CD4-positive, alpha-beta T cell (primary cell): ENCODE measurements around the gene TM2D3. TPM values are rescaled to one million over a fixed set of nuclear protein-coding genes. Genes with fewer than 3 reads are reported as not detected.

Source experiments
- ATAC-seq: fragments of 200-7000 bp; cut with Tn5 transposase; one replicate; pipeline ENCODE4 v1.10.0; 2022; ENCODE audit warnings: mild to moderate bottlenecking; ENCODE audit not compliant: poor library complexity
- CTCF ChIA-PET: fragments of 350-600 bp; sonication (Branson Sonifier 250); formaldehyde crosslinking; loops from one replicate; lab custom pipeline; 2021; ENCODE audit warnings: antibody characterized with exemption, inconsistent platforms; lab: Charles Lee
- POLR2A ChIA-PET: fragments of 350-600 bp; sonication (Branson Sonifier 250); formaldehyde crosslinking; loops from one replicate; lab custom pipeline; 2021; ENCODE audit warnings: antibody characterized with exemption, inconsistent platforms; lab: Charles Lee
- DNase-seq, 14 experiments: peaks; one replicate each; pipeline ENCODE4 v3.0.0-alpha.2; 2013 to 2020; ENCODE audit warnings: mixed read lengths in 2 of 14
- H3K27ac ChIP-seq, 2 donors: one replicate each; pipeline versions ENCODE4 v1.5.1 to v1.7.0; 2013; ENCODE audit warnings: low read length in 2 of 2, low read depth in 1 of 2, mild to moderate bottlenecking in 1 of 2
- H3K27me3 ChIP-seq, 2 experiments: 1 replicate in 1 of 2; 2 replicates in 1 of 2; pipeline versions ENCODE4 v1.6.1 to v1.7.0; 2013; ENCODE audit warnings: low read length in 2 of 2, control low read depth in 1 of 2, mild to moderate bottlenecking in 1 of 2, moderate library complexity in 1 of 2; ENCODE audit not compliant: insufficient read depth in 2 of 2, control insufficient read depth in 1 of 2
- H3K36me3 ChIP-seq: one replicate; pipeline ENCODE4 v1.6.1; 2013; ENCODE audit warnings: low read length, control low read depth; ENCODE audit not compliant: insufficient read depth
- H3K4me1 ChIP-seq: one replicate; pipeline ENCODE4 v1.6.1; 2013; ENCODE audit warnings: low read length, control low read depth; ENCODE audit not compliant: insufficient read depth
- H3K4me3 ChIP-seq: one replicate; pipeline ENCODE4 v1.5.1; 2013; ENCODE audit warnings: mild to moderate bottlenecking, low read length, moderate library complexity
- H3K9me3 ChIP-seq, 2 experiments: 1 replicate in 1 of 2; 2 replicates in 1 of 2; pipeline versions ENCODE4 v1.6.1 to v1.7.0; 2013; ENCODE audit warnings: low read length in 2 of 2, mild to moderate bottlenecking in 2 of 2, control low read depth in 1 of 2, moderate library complexity in 1 of 2; ENCODE audit not compliant: control insufficient read depth in 1 of 2, insufficient read depth in 1 of 2
- H3K27ac Mint-ChIP-seq: one replicate; pipeline ENCODE4 v1.8.0; 2020; ENCODE audit warnings: mixed read lengths
- H3K27me3 Mint-ChIP-seq: one replicate; pipeline ENCODE4 v1.8.0; 2021; ENCODE audit warnings: mixed read lengths
- H3K36me3 Mint-ChIP-seq: one replicate; pipeline ENCODE4 v1.8.0; 2021; ENCODE audit warnings: low read depth, mixed read lengths
- H3K4me1 Mint-ChIP-seq: one replicate; pipeline ENCODE4 v1.8.0; 2021; ENCODE audit warnings: low read depth, mixed read lengths
- H3K4me3 Mint-ChIP-seq: one replicate; pipeline ENCODE4 v1.8.0; 2020; ENCODE audit warnings: mild to moderate bottlenecking, mixed read lengths
- H3K9me3 Mint-ChIP-seq: one replicate; pipeline ENCODE4 v1.8.0; 2020; ENCODE audit warnings: mixed read lengths
- CTCF ChIP-seq: fragments of 200-600 bp; IDR thresholded peaks from one replicate; pipeline ENCODE4 v1.8.0; 2022; ENCODE audit warnings: antibody characterized with exemption, mild to moderate bottlenecking
- intact Hi-C, 2 experiments: fragments of 100-400 bp; cut with DNase I in 1 of 2; cut with micrococcal nuclease in 1 of 2; formaldehyde crosslinking; loops; one replicate each; pipeline versions ENCODE4 v1.15.1 to v1.9.0; 2023 to 2025; cut with DNase I, micrococcal nuclease
- total RNA-seq, 174 experiments: library from RNA in 2 of 174; stranded (reverse) in 2 of 174; gene quantifications; one replicate each; pipeline ENCODE4 v1.2.3 and lab custom pipeline; 2021 to 2026

Gene TM2D3
- total RNA-seq, 2 experiments from 2014 or later, result 102 to 107 TPM

GRCh38 chr15:101675796-101676582, 23.8 kb upstream of the TM2D3 start:
- H3K27ac Mint-ChIP-seq, result peak overlapping the region; percentile 64
- Histone ChIP-seq H3K9me3 (no peaks in the 10 kb centered on the region), H3K4me1 (no peaks in the 10 kb centered on the region), H3K4me3 (no peak overlapping the region), H3K27ac (no peak overlapping the region), H3K36me3 (peaks cover 62% of the 10 kb centered on the region), H3K27me3 (no peaks in the 10 kb centered on the region)
- peaks cover 6% of the 10 kb centered on the region for H3K4me1 Mint-ChIP-seq
- no peak for ATAC-seq
- H3K9me3 Mint-ChIP-seq, result no peaks in the 10 kb centered on the region
- ChIA-PET POLR2A (no interaction called here), CTCF (no interaction called here)
- H3K27me3 Mint-ChIP-seq, result no peaks in the 10 kb centered on the region
- no peak for TF ChIP-seq CTCF
- no peak for DNase-seq
- intact Hi-C loops, result no loop called here
- peaks cover 91% of the 10 kb centered on the region for H3K36me3 Mint-ChIP-seq
- H3K4me3 Mint-ChIP-seq, result peak overlapping the region; percentile 5

- H3K27ac Mint-ChIP-seq, result no peak overlapping the region
- peaks cover 91% of the 10 kb centered on the region for H3K36me3 Mint-ChIP-seq
- ChIA-PET CTCF (no interaction called here), POLR2A (no interaction called here)
- H3K9me3 ChIP-seq, result no peaks in the 10 kb centered on the region
- intact Hi-C loops, result no loop called here
- no peak for ATAC-seq
- H3K27me3 ChIP-seq, result no peaks in the 10 kb centered on the region
- H3K9me3 Mint-ChIP-seq, result no peaks in the 10 kb centered on the region
- H3K4me1 ChIP-seq, result no peaks in the 10 kb centered on the region
- no peak overlapping the region for H3K4me3 ChIP-seq
- peaks cover 63% of the 10 kb centered on the region for H3K36me3 ChIP-seq
- H3K27me3 Mint-ChIP-seq, result no peaks in the 10 kb centered on the region
- no peak overlapping the region for H3K4me3 Mint-ChIP-seq
- no peak overlapping the region for H3K27ac ChIP-seq
- DNase-seq, result no peak
- peaks cover 6% of the 10 kb centered on the region for H3K4me1 Mint-ChIP-seq
- no peak for TF ChIP-seq CTCF
Observed at GRCh38 chr15:101675015-101675414, 22.8 kb upstream of the TM2D3 start.

- Histone ChIP-seq H3K9me3 (no peaks in the 10 kb centered on the region), H3K4me1 (no peaks in the 10 kb centered on the region), H3K27me3 (no peaks in the 10 kb centered on the region), H3K36me3 (peaks cover 71% of the 10 kb centered on the region), H3K27ac (no peak overlapping the region), H3K4me3 (no peak overlapping the region)
- peaks cover 6% of the 10 kb centered on the region for H3K4me1 Mint-ChIP-seq
- peaks cover 92% of the 10 kb centered on the region for H3K36me3 Mint-ChIP-seq
- CTCF ChIA-PET, result no interaction called here
- no peak for DNase-seq
- no peak overlapping the region for H3K4me3 Mint-ChIP-seq
- no peaks in the 10 kb centered on the region for H3K27me3 Mint-ChIP-seq
- POLR2A ChIA-PET, result interaction anchor here (0.7 kb wide), 1 partner anchor 64 kb away, joined by 3 read pairs; no protein-coding TSS in a partner anchor
- TF ChIP-seq CTCF, result no peak
- no peaks in the 10 kb centered on the region for H3K9me3 Mint-ChIP-seq
- no peak overlapping the region for H3K27ac Mint-ChIP-seq
- intact Hi-C loops, result no loop called here
- ATAC-seq, result no peak
Observed at GRCh38 chr15:101672298-101672697, 20.1 kb upstream of the TM2D3 start.
